OCI-LY7 (cell line): ENCODE results near the gene GRK4. TPM values are rescaled to one million over a fixed set of nuclear protein-coding genes. Genes with fewer than 3 reads are reported as not detected.
"Not testable (repeated sequence)": the region's sequence is repeated elsewhere in the genome, so short reads cannot be mapped to it uniquely, and the experiment has no call there.

Experiments
- BruUV-seq: library from RNA; stranded (reverse); fragments of 400-500 nt; replicated peaks from 2 replicates; lab custom pipeline; 2021; lab: Mats Ljungman, UMichigan
- CTCF ChIA-PET: fragments of 300-600 bp; sonication (Branson Sonifier 250); formaldehyde crosslinking; loops from one replicate; lab custom pipeline; 2022; ENCODE audit warnings: antibody characterized with exemption; ENCODE audit not compliant: unreplicated experiment; lab: Charles Lee
- POLR2A ChIA-PET: fragments of 300-600 bp; sonication (Branson Sonifier 250); formaldehyde crosslinking; loops from one replicate; lab custom pipeline; 2022; ENCODE audit warnings: antibody characterized with exemption; lab: Charles Lee
- DNase-seq: peaks from one replicate; pipeline ENCODE4 v3.0.0-alpha.2; 2015; ENCODE audit warnings: low spot score
- H2AFZ ChIP-seq: fragments of 200-600 bp; sonication (generic), shearing (Covaris generic); 2 replicates; pipeline ENCODE4 v1.6.1; 2014; ENCODE audit warnings: mild to moderate bottlenecking, antibody characterized with exemption, low read length, moderate library complexity
- H3K27ac ChIP-seq: fragments of 200-600 bp; sonication (generic); 2 replicates; pipeline ENCODE4 v1.5.1; 2014; ENCODE audit warnings: mixed run types, low read depth, mild to moderate bottlenecking, moderate library complexity, low read length, inconsistent platforms; ENCODE audit not compliant: poor library complexity, severe bottlenecking
- H3K36me3 ChIP-seq: fragments of 200-600 bp; sonication (generic); 2 replicates; pipeline ENCODE4 v1.6.1; 2014; ENCODE audit warnings: mild to moderate bottlenecking, antibody characterized with exemption, low read length, moderate library complexity, mixed read lengths; ENCODE audit not compliant: insufficient read depth
- H3K4me1 ChIP-seq: fragments of 200-600 bp; sonication (generic); 2 replicates; pipeline ENCODE4 v1.5.1; 2014; ENCODE audit warnings: mild to moderate bottlenecking, low read length; ENCODE audit not compliant: insufficient read depth, poor library complexity, severe bottlenecking
- H3K4me2 ChIP-seq: fragments of 200-600 bp; sonication (generic); 2 replicates; pipeline ENCODE4 v1.6.1; 2014; ENCODE audit warnings: mild to moderate bottlenecking, low read length
- H3K4me3 ChIP-seq: fragments of 200-600 bp; sonication (generic); 2 replicates; pipeline ENCODE4 v1.5.1; 2014; ENCODE audit warnings: mild to moderate bottlenecking, low read depth, low read length; ENCODE audit not compliant: poor library complexity, severe bottlenecking
- H3K79me2 ChIP-seq: fragments of 200-600 bp; sonication (generic); 2 replicates; pipeline ENCODE4 v1.6.1; 2016; ENCODE audit warnings: low read depth, mild to moderate bottlenecking, low read length, moderate library complexity, mixed read lengths; ENCODE audit not compliant: insufficient read depth
- H3K9me2 ChIP-seq: fragments of 200-600 bp; sonication (generic); 2 replicates; pipeline ENCODE4 v1.6.1; 2016; ENCODE audit warnings: mild to moderate bottlenecking, low read length, mixed read lengths; ENCODE audit not compliant: insufficient read depth
- H3K9me3 ChIP-seq: fragments of 200-600 bp; sonication (generic); 2 replicates; pipeline ENCODE4 v1.6.1; 2014; ENCODE audit warnings: mild to moderate bottlenecking, mixed run types, low read length, mixed read lengths
- H4K20me1 ChIP-seq: fragments of 200-600 bp; sonication (generic); 2 replicates; pipeline ENCODE4 v1.6.1; 2014; ENCODE audit warnings: mild to moderate bottlenecking, antibody characterized with exemption, low read length, moderate library complexity, mixed read lengths; ENCODE audit not compliant: insufficient read depth
- EZH2phosphoT487 ChIP-seq: fragments of 200-600 bp; sonication (generic); IDR thresholded peaks from 2 replicates; pipeline ENCODE4 v1.6.1; 2018; ENCODE audit warnings: low read depth, borderline replicate concordance, mild to moderate bottlenecking, mixed run types, antibody characterized with exemption, low read length, moderate library complexity, mixed read lengths
- intact Hi-C: fragments of 100-400 bp; cut with micrococcal nuclease; formaldehyde crosslinking; loops from one replicate; pipeline ENCODE4 v1.10.0; 2022; ENCODE audit not compliant: unreplicated experiment
- total RNA-seq, 2 experiments: library from RNA; depleted of rRNA in 1 of 2; stranded (reverse); fragments of >200 nt in 1 of 2; shearing (Covaris generic) in 1 of 2; gene quantifications; 2 replicates each; pipeline ENCODE4 v1.2.3, GENCODE V29; 2014 to 2022
- TF ChIP-seq, protein P1 (sequence below): fragments of 200-600 bp; sonication (generic); conservative IDR thresholded peaks from 2 replicates; pipeline ENCODE4 v1.5.1; 2014; ENCODE audit warnings: mild to moderate bottlenecking, antibody characterized with exemption, low read length, moderate library complexity, mixed read lengths

The GRK4 gene
- total RNA-seq, 2 experiments from 2014 or later = 6.5 to 9.1 TPM

DNA sequence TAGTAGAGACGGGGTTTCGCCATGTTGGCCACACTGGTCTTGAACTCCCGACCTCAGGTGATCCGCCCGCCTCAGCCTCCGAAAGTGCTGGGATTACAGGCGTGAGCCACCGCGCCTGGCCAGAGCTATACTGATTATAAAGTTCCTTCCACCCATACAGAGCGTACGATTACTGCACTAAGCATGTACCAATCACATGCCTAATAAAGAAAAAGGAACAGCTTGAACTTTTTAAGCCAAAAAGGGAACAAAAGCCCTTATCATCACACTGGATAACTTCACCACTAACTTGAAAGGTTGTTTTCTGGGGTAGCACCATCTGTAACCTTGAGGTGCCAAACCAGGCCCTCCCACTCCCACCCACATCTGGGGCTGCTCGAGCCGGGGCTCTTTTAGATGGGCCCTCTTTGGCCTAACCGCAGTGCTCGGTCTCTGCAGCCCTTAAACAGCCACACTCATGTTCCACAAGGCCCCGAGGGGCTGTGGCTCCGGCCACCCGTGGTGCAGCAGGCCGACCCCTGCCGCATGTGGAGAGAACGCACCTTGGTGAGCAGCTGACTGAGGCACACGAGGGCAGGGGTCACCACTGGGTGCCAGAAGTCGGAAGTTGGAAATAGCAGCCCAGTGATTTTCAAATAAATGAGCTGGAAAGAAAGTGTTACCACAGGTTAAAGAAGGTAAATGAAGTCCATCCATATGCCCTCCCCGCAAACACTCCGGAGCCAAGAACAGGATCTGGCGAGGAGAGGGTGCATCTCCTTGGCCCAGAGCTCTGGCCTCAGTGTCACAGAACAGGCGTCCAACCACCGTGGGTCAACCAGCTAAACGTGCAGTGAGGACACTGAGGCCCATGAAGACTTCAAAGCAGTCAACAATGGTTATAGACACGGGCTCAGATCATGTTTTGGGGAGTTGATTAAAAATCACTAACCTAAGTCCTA is 18.5 kb upstream of the GRK4 start:
- no TSS peak for BruUV-seq
- no peaks in the 10 kb centered on the region for H3K9me3 ChIP-seq
- no peak overlapping the region for H3K27ac ChIP-seq
- H3K9me2 ChIP-seq = no peaks in the 10 kb centered on the region
- H3K4me2 ChIP-seq = no peak overlapping the region
- peaks cover 95% of the 10 kb centered on the region for H3K36me3 ChIP-seq
- no peak for DNase-seq
- no peaks in the 10 kb centered on the region for H3K79me2 ChIP-seq
- no peak overlapping the region for H3K4me3 ChIP-seq
- no peak for TF ChIP-seq EZH2phosphoT487
- TF ChIP-seq, protein P1, sequence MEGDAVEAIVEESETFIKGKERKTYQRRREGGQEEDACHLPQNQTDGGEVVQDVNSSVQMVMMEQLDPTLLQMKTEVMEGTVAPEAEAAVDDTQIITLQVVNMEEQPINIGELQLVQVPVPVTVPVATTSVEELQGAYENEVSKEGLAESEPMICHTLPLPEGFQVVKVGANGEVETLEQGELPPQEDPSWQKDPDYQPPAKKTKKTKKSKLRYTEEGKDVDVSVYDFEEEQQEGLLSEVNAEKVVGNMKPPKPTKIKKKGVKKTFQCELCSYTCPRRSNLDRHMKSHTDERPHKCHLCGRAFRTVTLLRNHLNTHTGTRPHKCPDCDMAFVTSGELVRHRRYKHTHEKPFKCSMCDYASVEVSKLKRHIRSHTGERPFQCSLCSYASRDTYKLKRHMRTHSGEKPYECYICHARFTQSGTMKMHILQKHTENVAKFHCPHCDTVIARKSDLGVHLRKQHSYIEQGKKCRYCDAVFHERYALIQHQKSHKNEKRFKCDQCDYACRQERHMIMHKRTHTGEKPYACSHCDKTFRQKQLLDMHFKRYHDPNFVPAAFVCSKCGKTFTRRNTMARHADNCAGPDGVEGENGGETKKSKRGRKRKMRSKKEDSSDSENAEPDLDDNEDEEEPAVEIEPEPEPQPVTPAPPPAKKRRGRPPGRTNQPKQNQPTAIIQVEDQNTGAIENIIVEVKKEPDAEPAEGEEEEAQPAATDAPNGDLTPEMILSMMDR = no peak
- H2AFZ ChIP-seq = no peak overlapping the region
- intact Hi-C loops = no loop called here
- ChIA-PET CTCF (no interaction called here), POLR2A (interaction anchor here (0.6 kb wide), 1 partner anchor 159 kb away, joined by 3 read pairs; no protein-coding TSS in a partner anchor)
- no peaks in the 10 kb centered on the region for H4K20me1 ChIP-seq
- no peaks in the 10 kb centered on the region for H3K4me1 ChIP-seq

DNA sequence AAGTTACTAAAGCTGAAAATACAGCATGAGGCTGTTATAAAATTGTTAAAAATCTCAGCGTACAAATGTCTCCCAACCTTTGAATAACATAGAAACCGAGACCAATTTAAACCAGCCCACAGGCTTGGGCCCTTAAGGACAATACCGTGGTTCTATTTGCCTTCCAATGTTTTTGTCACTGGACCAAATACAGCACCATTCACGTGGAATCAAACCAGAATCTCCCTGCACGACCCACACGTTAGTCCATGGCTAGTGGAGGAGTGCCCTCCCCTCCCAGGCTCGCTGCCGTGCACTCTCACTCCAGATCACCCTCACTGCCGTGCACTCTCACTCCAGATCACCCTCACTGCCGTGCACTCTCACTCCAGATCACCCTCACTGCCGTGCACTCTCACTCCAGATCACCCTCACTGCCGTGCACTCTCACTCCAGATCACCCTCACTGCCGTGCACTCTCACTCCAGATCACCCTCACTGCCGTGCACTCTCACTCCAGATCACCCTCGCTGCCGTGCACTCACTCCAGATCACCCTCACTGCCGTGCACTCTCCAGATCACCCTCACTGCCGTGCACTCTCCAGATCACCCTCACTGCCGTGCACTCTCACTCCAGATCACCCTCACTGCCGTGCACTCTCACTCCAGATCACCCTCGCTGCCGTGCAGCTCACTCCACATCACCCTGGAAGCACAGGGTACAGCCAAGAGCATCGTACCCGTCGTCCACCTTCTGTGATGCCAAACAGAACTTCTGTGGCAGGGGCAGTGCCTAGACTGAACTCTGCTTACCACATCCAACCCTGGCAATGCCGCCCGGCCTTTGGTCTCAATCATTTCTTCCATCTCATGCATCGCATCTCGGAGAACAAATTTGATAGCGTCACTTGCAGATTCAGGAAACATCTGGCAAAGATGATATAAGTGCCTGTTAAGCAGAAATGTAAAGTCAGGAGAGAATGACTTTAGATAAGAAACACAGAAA is 17.5 kb upstream of the GRK4 start:
- H3K4me1 ChIP-seq, H3K4me3 ChIP-seq, H2AFZ ChIP-seq, H4K20me1 ChIP-seq, BruUV-seq, H3K4me2 ChIP-seq, H3K79me2 ChIP-seq, CTCF ChIA-PET, intact Hi-C loops, DNase-seq, H3K9me2 ChIP-seq, H3K9me3 ChIP-seq, POLR2A ChIA-PET, H3K27ac ChIP-seq: not testable (repeated sequence)
- H3K36me3 ChIP-seq = peaks cover 95% of the 10 kb centered on the region
